Nephron progenitor cell (in vitro differentiated cells): Measurements from ENCODE around the gene ASAP3.
"Not testable (repeated sequence)": the region's sequence is repeated elsewhere in the genome, so short reads cannot be mapped to it uniquely, and the experiment has no call there.

Experiments
- DNase-seq: peaks from one replicate; pipeline ENCODE4 v3.0.0; 2021
- H3K27ac Mint-ChIP-seq: 2 replicates; pipeline ENCODE4 v1.8.0; 2021; ENCODE audit warnings: mild to moderate bottlenecking, moderate library complexity, mixed read lengths
- H3K27me3 Mint-ChIP-seq: 2 replicates; pipeline ENCODE4 v1.8.0; 2021; ENCODE audit warnings: mild to moderate bottlenecking, low read depth, mixed read lengths; ENCODE audit not compliant: poor library complexity
- H3K36me3 Mint-ChIP-seq: 2 replicates; pipeline ENCODE4 v1.8.0; 2021; ENCODE audit warnings: low read depth, mixed read lengths
- H3K4me1 Mint-ChIP-seq: 2 replicates; pipeline ENCODE4 v1.8.0; 2021; ENCODE audit warnings: mixed read lengths
- H3K4me3 Mint-ChIP-seq: 2 replicates; pipeline ENCODE4 v1.8.0; 2021; ENCODE audit warnings: mild to moderate bottlenecking, moderate library complexity, mixed read lengths
- H3K9me3 Mint-ChIP-seq: 2 replicates; pipeline ENCODE4 v1.8.0; 2021; ENCODE audit warnings: mild to moderate bottlenecking, moderate library complexity, mixed read lengths
- CTCF ChIP-seq: fragments of 200-600 bp; sonication (generic); IDR thresholded peaks from 2 replicates; pipeline ENCODE4 v1.5.0; 2021; ENCODE audit warnings: antibody characterized with exemption

The ASAP3 gene

DNA sequence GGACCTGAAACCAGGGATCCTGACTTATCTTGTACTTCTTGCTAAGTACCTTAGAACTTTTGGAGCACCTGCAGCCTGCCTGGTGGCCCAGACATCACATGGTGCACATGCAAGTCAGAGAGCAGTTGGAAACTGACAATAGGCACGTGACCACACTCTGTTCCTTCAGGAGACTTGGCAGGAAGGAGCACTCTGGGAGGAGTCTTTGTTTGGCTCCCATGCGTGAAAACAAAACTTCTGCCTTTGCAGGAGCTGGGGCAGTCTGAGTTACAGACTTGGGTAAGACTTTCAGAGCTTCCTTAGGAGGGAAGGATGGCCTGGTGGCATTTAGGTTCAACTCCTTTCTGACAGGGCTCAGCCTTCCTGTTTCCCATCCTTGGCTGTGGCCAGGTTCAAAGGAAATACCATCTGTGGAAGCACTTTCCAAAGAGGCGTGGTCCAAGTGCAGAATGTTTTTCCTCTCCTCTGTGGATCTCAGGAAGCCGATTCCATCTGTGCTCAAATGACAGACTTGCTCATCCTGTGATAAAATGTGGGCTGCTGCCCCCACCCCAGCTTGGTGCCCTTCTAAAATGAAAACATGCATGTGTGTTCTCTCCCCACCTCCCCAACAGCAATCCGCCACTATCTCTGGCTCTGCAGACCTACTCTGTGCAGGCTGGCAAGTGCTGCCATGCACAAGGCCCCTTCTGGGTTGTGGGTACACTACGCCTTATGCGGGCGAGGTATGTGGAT lies 100.2 kb downstream of the ASAP3 start:
- peaks cover 15% of the 10 kb centered on the region for H3K27me3 Mint-ChIP-seq
- H3K27ac Mint-ChIP-seq = no peak overlapping the region
- DNase-seq = no peak
- H3K4me3 Mint-ChIP-seq = no peak overlapping the region
- H3K4me1 Mint-ChIP-seq = peaks cover 44% of the 10 kb centered on the region
- no peak for TF ChIP-seq CTCF
- peaks cover 4% of the 10 kb centered on the region for H3K36me3 Mint-ChIP-seq
- peaks cover 7% of the 10 kb centered on the region for H3K9me3 Mint-ChIP-seq

DNA sequence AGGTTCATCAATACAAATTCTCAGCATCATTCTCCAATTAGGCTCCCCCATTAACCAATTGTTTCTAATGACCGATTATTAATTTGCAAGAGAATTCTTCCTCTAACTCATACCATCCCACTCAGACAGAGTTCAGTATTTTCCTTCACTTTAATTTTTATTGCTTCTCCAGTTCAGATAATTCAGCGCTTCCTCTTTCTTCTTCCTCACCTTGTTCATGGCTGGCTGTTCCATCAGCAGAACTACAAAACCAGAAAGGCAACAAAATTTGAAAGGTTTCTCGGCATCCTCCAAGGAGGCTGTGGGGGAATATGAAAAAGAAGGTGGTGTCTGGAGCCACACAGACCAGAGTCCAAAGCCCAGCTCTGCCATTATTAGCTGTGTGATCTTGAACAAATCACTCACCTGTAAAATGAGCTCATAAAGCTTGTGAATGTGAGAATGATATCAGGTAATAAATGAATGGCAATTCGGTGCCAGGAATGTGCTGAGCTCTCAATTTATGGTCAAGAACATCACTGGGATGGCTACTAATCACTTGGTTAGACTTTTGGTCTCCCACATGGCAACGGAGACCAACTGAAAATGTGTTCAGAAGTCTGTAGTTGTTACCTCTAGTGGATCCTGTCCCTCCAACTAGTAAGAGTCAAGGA lies 102.6 kb downstream of the ASAP3 start:
- Mint-ChIP-seq H3K27me3 (peaks cover 7% of the 10 kb centered on the region), H3K36me3 (peaks cover 4% of the 10 kb centered on the region), H3K27ac (no peak overlapping the region), H3K4me1 (peaks cover 45% of the 10 kb centered on the region), H3K4me3 (no peak overlapping the region), H3K9me3 (peaks cover 7% of the 10 kb centered on the region)
- TF ChIP-seq CTCF = no peak
- DNase-seq = no peak

DNA sequence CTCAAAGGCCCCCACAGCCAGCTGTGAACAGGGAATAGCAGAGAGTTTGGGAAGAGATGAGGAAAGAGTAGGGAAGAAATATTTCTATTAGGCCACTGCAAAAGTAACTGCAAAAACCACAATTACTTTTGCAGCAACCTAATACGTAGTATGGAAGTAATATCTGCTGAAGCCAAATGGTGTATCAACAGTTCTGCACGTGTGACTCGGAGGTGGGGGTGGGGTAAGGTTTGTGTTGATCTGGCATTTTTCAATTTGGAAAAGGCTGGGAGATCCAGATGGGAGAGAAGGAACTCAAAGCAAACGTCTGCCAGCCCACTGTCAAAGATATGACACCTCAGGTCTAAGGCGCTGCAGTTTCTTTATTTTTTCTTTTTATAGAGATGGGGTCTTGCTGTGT lies 103.3 kb downstream of the ASAP3 start:
- no peak for TF ChIP-seq CTCF

DNA sequence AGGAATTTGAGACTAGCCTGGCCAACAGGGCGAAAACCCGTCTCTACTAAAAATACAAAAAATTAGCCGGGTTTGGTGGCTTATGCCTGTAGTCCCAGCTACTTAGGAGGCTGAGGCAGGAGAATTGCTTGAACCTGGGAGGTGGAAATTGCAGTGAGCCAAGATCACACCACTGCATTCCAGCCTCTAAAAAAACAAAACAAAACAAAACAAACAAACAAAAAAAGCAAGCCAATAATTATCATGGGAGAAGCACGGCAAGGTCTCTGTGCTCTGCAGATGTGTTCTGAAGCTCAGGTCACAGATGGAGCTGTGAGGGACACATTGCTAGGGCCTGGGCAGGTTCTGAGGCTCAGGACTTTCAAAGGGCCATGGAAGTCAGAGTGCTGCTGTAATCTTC lies 103.7 kb downstream of the ASAP3 start:
- not testable (repeated sequence) for H3K4me3 Mint-ChIP-seq, H3K27me3 Mint-ChIP-seq, H3K36me3 Mint-ChIP-seq, DNase-seq, H3K9me3 Mint-ChIP-seq
- peaks cover 46% of the 10 kb centered on the region for H3K4me1 Mint-ChIP-seq
- peak overlapping the region; percentile 94 for H3K27ac Mint-ChIP-seq

More for the DNA sequence above, 103.3 kb downstream of the ASAP3 start:
- H3K4me1 Mint-ChIP-seq = peaks cover 45% of the 10 kb centered on the region
- peaks cover 4% of the 10 kb centered on the region for H3K36me3 Mint-ChIP-seq
- H3K9me3 Mint-ChIP-seq = peaks cover 7% of the 10 kb centered on the region
- H3K4me3 Mint-ChIP-seq = no peak overlapping the region
- peaks cover 5% of the 10 kb centered on the region for H3K27me3 Mint-ChIP-seq
- peak overlapping the region; percentile 94 for H3K27ac Mint-ChIP-seq
- no peak for DNase-seq
